IMR-90 (cell line): Measurements from ENCODE around the gene MX1. TPM values are rescaled to one million over a fixed set of nuclear protein-coding genes. Genes with fewer than 3 reads are reported as not detected.

Experiments
- ATAC-seq: fragments of 200-7000 bp; cut with Tn5 transposase; 2 replicates; pipeline ENCODE4 v1.9.1; 2020; ENCODE audit warnings: low read depth, mild to moderate bottlenecking, moderate library complexity
- BruUV-seq: library from RNA; stranded (reverse); fragments of 400-500 nt; replicated peaks from 2 replicates; lab custom pipeline; 2021; lab: Mats Ljungman, UMichigan
- CTCF ChIA-PET: fragments of 300-600 bp; formaldehyde crosslinking; extraction: SDS; loops from one replicate; lab custom pipeline; 2021; ENCODE audit warnings: antibody characterized with exemption; lab: Yijun Ruan, JAX
- POLR2A ChIA-PET: fragments of 300-600 bp; sonication (Branson Sonifier 250); formaldehyde crosslinking; loops from one replicate; lab custom pipeline; 2022; ENCODE audit warnings: antibody characterized with exemption; ENCODE audit not compliant: unreplicated experiment; lab: Charles Lee
- DNase-seq: peaks from one replicate; pipeline ENCODE4 v3.0.0; 2013
- H2AFZ ChIP-seq: replicated peaks from 2 replicates; pipeline ENCODE3; 2013; ENCODE audit warnings: low read length, mild to moderate bottlenecking; ENCODE audit not compliant: poor library complexity
- H2AK5ac ChIP-seq: 2 replicates; pipeline ENCODE4 v1.6.1; 2013; ENCODE audit warnings: low read depth, low read length, inconsistent platforms
- H2AK9ac ChIP-seq: replicated peaks from 2 replicates; pipeline ENCODE3; 2013; ENCODE audit warnings: mild to moderate bottlenecking, low read depth, low read length, moderate library complexity; ENCODE audit not compliant: poor library complexity
- H2BK120ac ChIP-seq: 2 replicates; pipeline ENCODE4 v1.6.1; 2013; ENCODE audit warnings: low read depth, low read length, inconsistent platforms
- H2BK15ac ChIP-seq: 3 replicates; pipeline ENCODE4 v1.6.1; 2013; ENCODE audit warnings: low read depth, low read length, inconsistent platforms
- H2BK20ac ChIP-seq: 2 replicates; pipeline ENCODE4 v1.6.1; 2013; ENCODE audit warnings: low read depth, mild to moderate bottlenecking, inconsistent platforms, low read length, moderate library complexity
- H2BK5ac ChIP-seq: 2 replicates; pipeline ENCODE4 v1.6.1; 2013; ENCODE audit warnings: mild to moderate bottlenecking, low read depth, low read length, inconsistent platforms; ENCODE audit not compliant: poor library complexity, severe bottlenecking
- H3K14ac ChIP-seq: replicated peaks from 2 replicates; pipeline ENCODE4 v1.6.1; 2013; ENCODE audit warnings: low read depth, low read length, inconsistent platforms
- H3K18ac ChIP-seq: 2 replicates; pipeline ENCODE4 v1.6.1; 2013; ENCODE audit warnings: low read depth, low read length, control low read depth
- H3K23ac ChIP-seq: 2 replicates; pipeline ENCODE4 v1.6.1; 2013; ENCODE audit warnings: low read depth, low read length, inconsistent platforms
- H3K27ac ChIP-seq: 2 replicates; pipeline ENCODE4 v1.5.1; 2013; ENCODE audit warnings: mild to moderate bottlenecking, control low read depth, low read length; ENCODE audit not compliant: insufficient read depth
- H3K27me3 ChIP-seq: 2 replicates; pipeline ENCODE4 v1.6.1; 2013; ENCODE audit warnings: low read length; ENCODE audit not compliant: control insufficient read depth, insufficient read depth
- H3K36me3 ChIP-seq: 2 replicates; pipeline ENCODE4 v1.6.1; 2013; ENCODE audit warnings: low read length, mixed read lengths; ENCODE audit not compliant: control insufficient read depth, insufficient read depth
- H3K4ac ChIP-seq: 2 replicates; pipeline ENCODE4 v1.6.1; 2013; ENCODE audit warnings: low read depth, low read length, inconsistent platforms
- H3K4me1 ChIP-seq: 2 replicates; pipeline ENCODE4 v1.6.1; 2013; ENCODE audit warnings: low read length, mixed read lengths; ENCODE audit not compliant: control insufficient read depth, insufficient read depth
- H3K4me2 ChIP-seq: 2 replicates; pipeline ENCODE4 v1.6.1; 2013; ENCODE audit warnings: low read depth, mild to moderate bottlenecking, control low read depth, low read length, moderate library complexity
- H3K4me3 ChIP-seq: 2 replicates; pipeline ENCODE4 v1.5.1; 2013; ENCODE audit warnings: low read depth, mild to moderate bottlenecking, control low read depth, low read length, moderate library complexity; ENCODE audit not compliant: insufficient read depth
- H3K56ac ChIP-seq: 2 replicates; pipeline ENCODE4 v1.6.1; 2013; ENCODE audit warnings: low read length, inconsistent platforms; ENCODE audit not compliant: insufficient read depth; ENCODE audit errors: extremely low read depth
- H3K79me1 ChIP-seq, 2 experiments: 2 replicates each; pipeline ENCODE4 v1.6.1; 2013; ENCODE audit warnings: low read length in 2 of 2, inconsistent platforms in 1 of 2, low read depth in 1 of 2
- H3K9ac ChIP-seq: 2 replicates; pipeline ENCODE4 v1.6.1; 2013; ENCODE audit warnings: low read depth, low read length, control low read depth
- H3K9me1 ChIP-seq: 2 replicates; pipeline ENCODE4 v1.6.1; 2013; ENCODE audit warnings: low read length, inconsistent platforms; ENCODE audit not compliant: insufficient read depth
- H3K9me3 ChIP-seq: 2 replicates; pipeline ENCODE4 v1.6.1; 2013; ENCODE audit warnings: low read length; ENCODE audit not compliant: control insufficient read depth, insufficient read depth
- H4K20me1 ChIP-seq: 2 replicates; pipeline ENCODE4 v1.6.1; 2013; ENCODE audit warnings: low read length, inconsistent platforms; ENCODE audit not compliant: insufficient read depth
- H4K5ac ChIP-seq: 2 replicates; pipeline ENCODE4 v1.6.1; 2013; ENCODE audit warnings: mild to moderate bottlenecking, low read depth, low read length, control low read depth
- H4K8ac ChIP-seq, 2 experiments: 2 replicates each; pipeline ENCODE4 v1.6.1; 2013; ENCODE audit warnings: low read depth in 2 of 2, low read length in 2 of 2, control low read depth in 1 of 2, inconsistent platforms in 1 of 2
- H4K91ac ChIP-seq: 2 replicates; pipeline ENCODE4 v1.6.1; 2013; ENCODE audit warnings: low read depth, low read length, inconsistent platforms; ENCODE audit not compliant: insufficient read depth
- BHLHE40 ChIP-seq: fragments of 150-350 bp; IDR thresholded peaks from 2 replicates; pipeline ENCODE4 v1.6.1; 2016; ENCODE audit warnings: mild to moderate bottlenecking, low read depth, low read length
- CEBPB ChIP-seq: IDR thresholded peaks from 2 replicates; pipeline ENCODE4 v1.6.1; 2012; ENCODE audit warnings: low read depth, low read length, improper control_type of control experiment
- CHD1 ChIP-seq: IDR thresholded peaks from 2 replicates; pipeline ENCODE4 v1.6.1; 2012; ENCODE audit warnings: low read depth, low read length, improper control_type of control experiment
- FOS ChIP-seq: fragments of 150-350 bp; IDR thresholded peaks from 2 replicates; pipeline ENCODE4 v1.6.1; 2016; ENCODE audit warnings: low read depth, low read length
- MAFK ChIP-seq: IDR thresholded peaks from 2 replicates; pipeline ENCODE4 v1.6.1; 2012; ENCODE audit warnings: low read depth, low read length, improper control_type of control experiment
- MXI1 ChIP-seq: IDR thresholded peaks from 2 replicates; pipeline ENCODE4 v1.6.1; 2012; ENCODE audit warnings: low read depth, mild to moderate bottlenecking, low read length, moderate library complexity, borderline replicate concordance
- NFE2L2 ChIP-seq: fragments of 150-350 bp; IDR thresholded peaks from 2 replicates; pipeline ENCODE4 v1.6.1; 2016; ENCODE audit warnings: low read depth, mild to moderate bottlenecking, low read length
- POLR2A ChIP-seq: IDR thresholded peaks from 2 replicates; pipeline ENCODE4 v1.6.1; 2012; ENCODE audit warnings: mild to moderate bottlenecking, low read depth, low read length
- RAD21 ChIP-seq: IDR thresholded peaks from 2 replicates; pipeline ENCODE4 v1.6.1; 2012; ENCODE audit warnings: low read length, improper control_type of control experiment
- RCOR1 ChIP-seq: IDR thresholded peaks from 2 replicates; pipeline ENCODE4 v1.6.1; 2012; ENCODE audit warnings: mild to moderate bottlenecking, low read length, improper control_type of control experiment; ENCODE audit not compliant: insufficient replicate concordance
- RFX5 ChIP-seq: IDR thresholded peaks from 2 replicates; pipeline ENCODE4 v1.8.0; 2012; ENCODE audit warnings: low read depth, mild to moderate bottlenecking, low read length, moderate library complexity
- SMC3 ChIP-seq: fragments of 150-350 bp; IDR thresholded peaks from 2 replicates; pipeline ENCODE4 v1.6.1; 2016; ENCODE audit warnings: low read depth, mild to moderate bottlenecking, antibody characterized with exemption, low read length, moderate library complexity
- WGBS, 2 experiments: methylation state at CpG; one replicate each; pipeline versions ENCODE4 v1.1.5 to v1.1.7; 2013; ENCODE audit warnings: missing lambda C conversion rate in 2 of 2; ENCODE audit not compliant: insufficient read length in 1 of 2; ENCODE audit errors: extremely low coverage in 2 of 2; 5-methylcytosine and 5-hydroxymethylcytosine counted together
- dilution Hi-C: fragments of 300-500 bp; cut with HindIII; formaldehyde crosslinking; loops from one replicate; pipeline ENCODE4 v1.14.3; 2018; ENCODE audit warnings: low sequenced_read_pairs; ENCODE audit not compliant: unreplicated experiment
- in situ Hi-C: fragments of 300-500 bp; cut with MboI; formaldehyde crosslinking; loops from 3 replicates; pipeline ENCODE4 v1.14.3; 2019; ENCODE audit warnings: low sequenced_read_pairs, inconsistent platforms, mixed read lengths
- intact Hi-C: fragments of 100-400 bp; cut with micrococcal nuclease; formaldehyde crosslinking; loops from 2 replicates; pipeline ENCODE4 v1.10.0; 2022
- polyA plus RNA-seq, 3 experiments: library from polyadenylated mRNA; depleted of rRNA; stranded (reverse); fragments of >200 nt; gene quantifications; 2 replicates each; pipeline ENCODE4 v1.2.3, GENCODE V29; 2012; ENCODE audit warnings: low replicate concordance in 1 of 3
- total RNA-seq: library from RNA; depleted of rRNA; stranded (reverse); fragments of >200 nt; gene quantifications from 2 replicates; pipeline ENCODE4 v1.2.3, GENCODE V29; 2012
- TF ChIP-seq, protein P1 (sequence below): fragments of 150-350 bp; IDR thresholded peaks from 2 replicates; pipeline ENCODE4 v1.6.1; 2016; ENCODE audit warnings: low read depth, mild to moderate bottlenecking, low read length, moderate library complexity, borderline replicate concordance
- TF ChIP-seq, protein P2 (sequence below): conservative IDR thresholded peaks from 2 replicates; pipeline ENCODE4 v1.5.1; 2012; ENCODE audit warnings: mild to moderate bottlenecking, low read depth, low read length, improper control_type of control experiment

Gene MX1
- total and polyA plus RNA-seq, 2 of the 4 experiments (the other 2 are of a cell fraction), result 1.0 to 2.5 TPM

DNA sequence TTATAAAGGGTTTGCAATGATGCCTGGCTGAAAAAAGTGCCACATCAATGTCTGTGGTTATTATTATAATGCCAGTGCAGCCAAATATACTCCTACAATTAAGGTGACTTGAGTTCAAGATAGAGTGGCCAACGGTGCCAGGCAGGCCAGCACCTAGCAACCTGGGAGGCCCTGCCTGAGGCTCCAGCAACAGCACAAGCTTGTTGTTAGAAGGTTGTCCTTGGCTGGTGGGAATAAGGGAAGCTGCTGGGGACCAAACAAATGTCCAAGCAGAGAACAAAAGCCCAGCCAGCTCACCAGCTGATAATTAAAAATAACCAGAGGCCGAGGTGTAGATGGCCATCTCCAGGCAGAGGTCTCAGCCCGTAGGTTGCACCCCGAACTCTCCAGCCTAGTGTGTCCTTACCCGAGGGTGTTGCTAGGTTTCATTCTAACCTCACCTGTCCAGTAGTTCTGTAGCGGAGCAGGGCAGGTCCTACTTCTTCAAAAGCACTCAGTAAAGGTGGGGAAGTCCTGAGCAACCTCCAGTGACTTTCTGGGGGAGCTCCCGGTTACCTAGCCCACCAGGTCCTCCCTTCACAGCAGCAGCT is 80.1 kb downstream of the MX1 start:
- H4K20me1 ChIP-seq, result no peaks in the 10 kb centered on the region
- no peak overlapping the region for H3K27ac ChIP-seq
- H3K56ac ChIP-seq, result no peak overlapping the region
- no peak overlapping the region for H3K4me2 ChIP-seq
- no TSS peak for BruUV-seq
- no peak overlapping the region for H3K18ac ChIP-seq
- no peak overlapping the region for H3K4ac ChIP-seq
- WGBS, 2 experiments, result no CpG with 5 or more reads among the region's 7 CpGs
- H4K8ac ChIP-seq, result no peak overlapping the region
- no peak overlapping the region for H2BK120ac ChIP-seq
- H3K27me3 ChIP-seq, result peaks cover 58% of the 10 kb centered on the region
- no peak overlapping the region for H2BK15ac ChIP-seq
- no peak overlapping the region for H2AK9ac ChIP-seq
- in situ Hi-C loops, result no loop called here
- H3K36me3 ChIP-seq, result no peaks in the 10 kb centered on the region
- H3K4me1 ChIP-seq, result no peaks in the 10 kb centered on the region
- H4K5ac ChIP-seq, result no peak overlapping the region
- no peak overlapping the region for H3K4me3 ChIP-seq
- intact Hi-C loops, result no loop called here
- no peaks in the 10 kb centered on the region for H3K9me1 ChIP-seq
- TF ChIP-seq BHLHE40 (no peak), MXI1 (no peak), CHD1 (no peak), POLR2A (no peak), FOS (no peak), RAD21 (no peak), RFX5 (no peak), MAFK (no peak), SMC3 (no peak), CEBPB (no peak), NFE2L2 (no peak), RCOR1 (no peak)
- TF ChIP-seq, protein P1, sequence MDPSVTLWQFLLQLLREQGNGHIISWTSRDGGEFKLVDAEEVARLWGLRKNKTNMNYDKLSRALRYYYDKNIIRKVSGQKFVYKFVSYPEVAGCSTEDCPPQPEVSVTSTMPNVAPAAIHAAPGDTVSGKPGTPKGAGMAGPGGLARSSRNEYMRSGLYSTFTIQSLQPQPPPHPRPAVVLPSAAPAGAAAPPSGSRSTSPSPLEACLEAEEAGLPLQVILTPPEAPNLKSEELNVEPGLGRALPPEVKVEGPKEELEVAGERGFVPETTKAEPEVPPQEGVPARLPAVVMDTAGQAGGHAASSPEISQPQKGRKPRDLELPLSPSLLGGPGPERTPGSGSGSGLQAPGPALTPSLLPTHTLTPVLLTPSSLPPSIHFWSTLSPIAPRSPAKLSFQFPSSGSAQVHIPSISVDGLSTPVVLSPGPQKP, result no peak
- TF ChIP-seq, protein P2, sequence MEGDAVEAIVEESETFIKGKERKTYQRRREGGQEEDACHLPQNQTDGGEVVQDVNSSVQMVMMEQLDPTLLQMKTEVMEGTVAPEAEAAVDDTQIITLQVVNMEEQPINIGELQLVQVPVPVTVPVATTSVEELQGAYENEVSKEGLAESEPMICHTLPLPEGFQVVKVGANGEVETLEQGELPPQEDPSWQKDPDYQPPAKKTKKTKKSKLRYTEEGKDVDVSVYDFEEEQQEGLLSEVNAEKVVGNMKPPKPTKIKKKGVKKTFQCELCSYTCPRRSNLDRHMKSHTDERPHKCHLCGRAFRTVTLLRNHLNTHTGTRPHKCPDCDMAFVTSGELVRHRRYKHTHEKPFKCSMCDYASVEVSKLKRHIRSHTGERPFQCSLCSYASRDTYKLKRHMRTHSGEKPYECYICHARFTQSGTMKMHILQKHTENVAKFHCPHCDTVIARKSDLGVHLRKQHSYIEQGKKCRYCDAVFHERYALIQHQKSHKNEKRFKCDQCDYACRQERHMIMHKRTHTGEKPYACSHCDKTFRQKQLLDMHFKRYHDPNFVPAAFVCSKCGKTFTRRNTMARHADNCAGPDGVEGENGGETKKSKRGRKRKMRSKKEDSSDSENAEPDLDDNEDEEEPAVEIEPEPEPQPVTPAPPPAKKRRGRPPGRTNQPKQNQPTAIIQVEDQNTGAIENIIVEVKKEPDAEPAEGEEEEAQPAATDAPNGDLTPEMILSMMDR, result no peak
- H3K9ac ChIP-seq, result no peak overlapping the region
- dilution Hi-C loops, result no loop called here
- H3K79me1 ChIP-seq, result no peaks in the 10 kb centered on the region
- H4K91ac ChIP-seq, result no peak overlapping the region
- H2AFZ ChIP-seq, result no peak overlapping the region
- no peak overlapping the region for H3K23ac ChIP-seq
- no peak for DNase-seq
- no peak overlapping the region for H3K14ac ChIP-seq
- no peak for ATAC-seq
- no peaks in the 10 kb centered on the region for H3K9me3 ChIP-seq
- CTCF ChIA-PET, result no interaction called here
- no peak overlapping the region for H2AK5ac ChIP-seq
- no peak overlapping the region for H2BK20ac ChIP-seq
- POLR2A ChIA-PET, result no interaction called here
- no peak overlapping the region for H2BK5ac ChIP-seq
